ENCODE data around the gene USF2.

The USF2 gene

GRCh38 chr19:35247526-35248309 is 21.0 kb upstream of the USF2 start:
- DNase-seq (ENCODE audit: low read depth): no peak
- TF ChIP-seq CTCF (conservative IDR thresholded peaks at IDR 0.05; ENCODE audit: control insufficient read depth, insufficient read depth, low read depth, low read length): no peak
- no peak overlapping the region for H3K4me3 ChIP-seq (ENCODE audit: control insufficient read depth, low read depth, low read length)

GRCh38 chr19:35248310-35249145 is 20.2 kb upstream of the USF2 start, which contains the start of gene LSR:
LSR (plus strand) TSS chr19:35249002; CDS start chr19:35249023, 21 bp downstream.
- no peak within 1 kb of the TSS for H3K4me3 ChIP-seq (ENCODE audit: control insufficient read depth, low read depth, low read length)
- TF ChIP-seq CTCF (conservative IDR thresholded peaks at IDR 0.05; ENCODE audit: control insufficient read depth, insufficient read depth, low read depth, low read length): no peak
- no peak for DNase-seq (ENCODE audit: low read depth)

GRCh38 chr19:35249146-35249847 is 19.5 kb upstream of the USF2 start:
- DNase-seq (ENCODE audit: low read depth): no peak
- no peak overlapping the region for H3K4me3 ChIP-seq (ENCODE audit: control insufficient read depth, low read depth, low read length)

GRCh38 chr19:35249848-35250711 is 18.7 kb upstream of the USF2 start:
- TF ChIP-seq CTCF (conservative IDR thresholded peaks at IDR 0.05; ENCODE audit: control insufficient read depth, insufficient read depth, low read depth, low read length): no peak
- H3K4me3 ChIP-seq (ENCODE audit: control insufficient read depth, low read depth, low read length): no peak overlapping the region
- no peak for DNase-seq (ENCODE audit: low read depth)

More at GRCh38 chr19:35249146-35249847, 19.5 kb upstream of the USF2 start:
- TF ChIP-seq CTCF (conservative IDR thresholded peaks at IDR 0.05; ENCODE audit: control insufficient read depth, insufficient read depth, low read depth, low read length): no peak

GRCh38 chr19:35251456-35251855 is 17.3 kb upstream of the USF2 start:
- DNase-seq (ENCODE audit: low read depth): no peak
- no peak overlapping the region for H3K4me3 ChIP-seq (ENCODE audit: control insufficient read depth, low read depth, low read length)
- TF ChIP-seq CTCF (conservative IDR thresholded peaks at IDR 0.05; ENCODE audit: control insufficient read depth, insufficient read depth, low read depth, low read length): no peak

Measured in fibroblast of mammary gland (primary cell).